H9 (cell line): Measurements from ENCODE around the gene NUDT15. TPM values are rescaled to one million over a fixed set of nuclear protein-coding genes. Genes with fewer than 3 reads are reported as not detected.

Experiments used
- DNase-seq: peaks from one replicate; pipeline ENCODE4 v3.0.0-alpha.2; 2017
- H2AFZ ChIP-seq: one replicate; pipeline ENCODE4 v1.6.1; 2013; ENCODE audit warnings: mild to moderate bottlenecking, low read length, control low read depth, moderate library complexity
- H2AK5ac ChIP-seq: 2 replicates; pipeline ENCODE4 v1.6.1; 2013; ENCODE audit warnings: low read length, control low read depth, mixed read lengths; ENCODE audit not compliant: insufficient read length
- H2BK120ac ChIP-seq: one replicate; pipeline ENCODE4 v1.6.1; 2013; ENCODE audit warnings: low read depth, mild to moderate bottlenecking, low read length, control low read depth, inconsistent platforms; ENCODE audit not compliant: poor library complexity, severe bottlenecking
- H2BK12ac ChIP-seq: 2 replicates; pipeline ENCODE4 v1.6.1; 2013; ENCODE audit warnings: low read length, control low read depth, mixed read lengths, low read depth; ENCODE audit not compliant: insufficient read length
- H2BK15ac ChIP-seq: 2 replicates; pipeline ENCODE4 v1.6.1; 2013; ENCODE audit warnings: low read depth, low read length, control low read depth
- H2BK20ac ChIP-seq: one replicate; pipeline ENCODE4 v1.6.1; 2013; ENCODE audit warnings: low read depth, mild to moderate bottlenecking, low read length, control low read depth, inconsistent platforms; ENCODE audit not compliant: poor library complexity, severe bottlenecking
- H2BK5ac ChIP-seq: 2 replicates; pipeline ENCODE4 v1.6.1; 2013; ENCODE audit warnings: low read length, control low read depth, mixed read lengths; ENCODE audit not compliant: insufficient read length
- H3K14ac ChIP-seq: 2 replicates; pipeline ENCODE4 v1.6.1; 2013; ENCODE audit warnings: low read length, control low read depth; ENCODE audit not compliant: insufficient read depth
- H3K18ac ChIP-seq: 2 replicates; pipeline ENCODE4 v1.6.1; 2013; ENCODE audit warnings: low read depth, mild to moderate bottlenecking, mixed read lengths, low read length, control low read depth; ENCODE audit not compliant: insufficient read length
- H3K23ac ChIP-seq: 2 replicates; pipeline ENCODE4 v1.6.1; 2013; ENCODE audit warnings: low read length, control low read depth, mixed read lengths, low read depth; ENCODE audit not compliant: insufficient read length
- H3K23me2 ChIP-seq: 2 replicates; pipeline ENCODE4 v1.6.1; 2013; ENCODE audit warnings: low read depth, mild to moderate bottlenecking, mixed read lengths, low read length, control low read depth; ENCODE audit not compliant: insufficient read length, poor library complexity, severe bottlenecking
- H3K27ac ChIP-seq: 2 replicates; pipeline ENCODE4 v1.5.1; 2013; ENCODE audit warnings: low read length, control low read depth, mixed read lengths, low read depth; ENCODE audit not compliant: insufficient read length
- H3K27me3 ChIP-seq: 2 replicates; pipeline ENCODE4 v1.6.1; 2013; ENCODE audit warnings: low read length, control low read depth, inconsistent platforms; ENCODE audit not compliant: insufficient read depth
- H3K4ac ChIP-seq: 2 replicates; pipeline ENCODE4 v1.6.1; 2013; ENCODE audit warnings: low read depth, mild to moderate bottlenecking, control low read depth, inconsistent platforms, low read length, moderate library complexity
- H3K4me1 ChIP-seq: 2 replicates; pipeline ENCODE4 v1.6.1; 2013; ENCODE audit warnings: low read length, control low read depth, inconsistent platforms; ENCODE audit not compliant: insufficient read depth
- H3K4me2 ChIP-seq: 2 replicates; pipeline ENCODE4 v1.6.1; 2013; ENCODE audit warnings: low read length, control low read depth, mixed read lengths; ENCODE audit not compliant: insufficient read length, insufficient read depth
- H3K56ac ChIP-seq: 2 replicates; pipeline ENCODE4 v1.6.1; 2013; ENCODE audit warnings: low read depth, mild to moderate bottlenecking, mixed read lengths, low read length, control low read depth; ENCODE audit not compliant: insufficient read length
- H3K79me1 ChIP-seq: 2 replicates; pipeline ENCODE4 v1.6.1; 2013; ENCODE audit warnings: low read depth, mild to moderate bottlenecking, moderate library complexity, low read length, control low read depth, inconsistent platforms; ENCODE audit not compliant: insufficient read depth, poor library complexity, severe bottlenecking
- H3K79me2 ChIP-seq: 2 replicates; pipeline ENCODE4 v1.6.1; 2013; ENCODE audit warnings: low read length, control low read depth, inconsistent platforms; ENCODE audit not compliant: insufficient read depth
- H3K9ac ChIP-seq: 2 replicates; pipeline ENCODE4 v1.6.1; 2013; ENCODE audit warnings: low read length, control low read depth, mixed read lengths; ENCODE audit not compliant: insufficient read length; ENCODE audit errors: extremely low read depth
- H3K9me3 ChIP-seq: one replicate; pipeline ENCODE4 v1.6.1; 2013; ENCODE audit warnings: low read depth, low read length, inconsistent platforms; ENCODE audit not compliant: control insufficient read depth
- H3T11ph ChIP-seq: one replicate; pipeline ENCODE4 v1.6.1; 2013; ENCODE audit warnings: mild to moderate bottlenecking, low read length, control low read depth, inconsistent platforms
- H4K20me1 ChIP-seq: one replicate; pipeline ENCODE4 v1.6.1; 2013; ENCODE audit not compliant: control insufficient read depth, insufficient read length, insufficient read depth
- H4K5ac ChIP-seq: 2 replicates; pipeline ENCODE4 v1.6.1; 2013; ENCODE audit warnings: low read depth, mild to moderate bottlenecking, mixed read lengths, low read length, control low read depth; ENCODE audit not compliant: insufficient read length
- H4K8ac ChIP-seq: replicated peaks from 2 replicates; pipeline ENCODE4 v1.6.1; 2013; ENCODE audit warnings: low read length, control low read depth, mixed read lengths, low read depth; ENCODE audit not compliant: insufficient read length
- H4K91ac ChIP-seq: 2 replicates; pipeline ENCODE4 v1.6.1; 2013; ENCODE audit warnings: low read depth, mild to moderate bottlenecking, moderate library complexity, mixed read lengths, low read length, control low read depth; ENCODE audit not compliant: insufficient read length
- H3K27ac Mint-ChIP-seq, 3 experiments: 2 replicates in 2 of 3; 3 replicates in 1 of 3; pipeline ENCODE4 v1.8.0; 2020 to 2021; ENCODE audit warnings: mixed read lengths in 3 of 3, mild to moderate bottlenecking in 1 of 3, moderate library complexity in 1 of 3
- H3K27me3 Mint-ChIP-seq: 2 replicates; pipeline ENCODE4 v1.8.0; 2021; ENCODE audit warnings: low read depth, mild to moderate bottlenecking, moderate library complexity, mixed read lengths
- H3K36me3 Mint-ChIP-seq, 3 experiments: 2 replicates in 2 of 3; 3 replicates in 1 of 3; pipeline ENCODE4 v1.8.0; 2020 to 2021; ENCODE audit warnings: low read depth in 3 of 3, mixed read lengths in 3 of 3; ENCODE audit not compliant: insufficient read depth in 1 of 3
- H3K4me1 Mint-ChIP-seq, 2 experiments: 2 replicates each; pipeline ENCODE4 v1.8.0; 2020; ENCODE audit warnings: mixed read lengths in 2 of 2
- H3K4me3 Mint-ChIP-seq, 2 experiments: 2 replicates in 1 of 2; 3 replicates in 1 of 2; pipeline ENCODE4 v1.8.0; 2020 to 2021; ENCODE audit warnings: mild to moderate bottlenecking in 2 of 2, mixed read lengths in 2 of 2, moderate library complexity in 1 of 2
- H3K9me3 Mint-ChIP-seq, 2 experiments: 2 replicates in 1 of 2; 3 replicates in 1 of 2; pipeline ENCODE4 v1.8.0; 2020; ENCODE audit warnings: mild to moderate bottlenecking in 2 of 2, mixed read lengths in 2 of 2, moderate library complexity in 1 of 2
- CTCF ChIP-seq: fragments of 200-600 bp; sonication (generic); conservative IDR thresholded peaks from 3 replicates; pipeline ENCODE4 v1.8.0; 2021; ENCODE audit warnings: antibody characterized with exemption, mild to moderate bottlenecking
- WGBS: extraction: QIAGEN DNeasy Blood & Tissue Kit; methylation state at CpG from one replicate; pipeline ENCODE4 v1.1.7; 2013; ENCODE audit warnings: missing lambda C conversion rate, low lambda C conversion rate, mixed read lengths; ENCODE audit not compliant: insufficient read length; ENCODE audit errors: extremely low coverage; 5-methylcytosine and 5-hydroxymethylcytosine counted together
- total RNA-seq: library from RNA; stranded (reverse); gene quantifications from 2 replicates; pipeline ENCODE4 v1.2.1, GENCODE V29; 2021

NUDT15 gene
- total RNA-seq, 1 experiment from 2014 or later: 50.5 TPM

DNA sequence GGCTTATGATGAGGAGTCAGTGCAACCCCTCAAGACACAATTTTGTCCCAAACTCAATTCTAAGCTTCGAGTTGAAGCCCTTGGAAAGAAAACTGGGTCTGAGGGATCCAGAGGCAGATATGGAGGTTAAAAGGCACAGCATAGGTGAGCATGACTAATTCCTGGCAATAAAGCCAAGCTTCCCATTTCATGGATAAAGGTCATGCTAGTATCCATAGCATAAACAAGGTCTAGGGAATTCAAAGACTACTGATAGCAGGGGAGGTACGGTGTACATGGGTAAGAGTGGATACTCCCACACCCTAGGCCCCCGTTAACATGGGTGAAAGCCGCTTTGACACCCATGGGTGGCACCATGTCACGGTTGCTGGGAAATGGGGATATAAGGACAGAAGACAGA lies 33.4 kb downstream of the NUDT15 start:
- no CpG with 5 or more reads among the region's 5 CpGs for WGBS
- H3K18ac ChIP-seq: no peak overlapping the region
- H2AK5ac ChIP-seq: no peak overlapping the region
- H3K4me1 ChIP-seq: no peaks in the 10 kb centered on the region
- TF ChIP-seq CTCF: no peak
- no peak overlapping the region for H2BK120ac ChIP-seq
- H2BK12ac ChIP-seq: no peak overlapping the region
- no peaks in the 10 kb centered on the region for H3K23me2 ChIP-seq
- H3K79me2 ChIP-seq: no peaks in the 10 kb centered on the region
- H3K9ac ChIP-seq: no peak overlapping the region
- H3K9me3 ChIP-seq: peaks cover 79% of the 10 kb centered on the region
- Mint-ChIP-seq H3K4me1 (no peaks in the 10 kb centered on the region), H3K27ac (no peak overlapping the region), H3K9me3 (peaks cover 63 to 71% of the 10 kb centered on the region in 2 experiments), H3K36me3 (peaks cover 94 to 100% (median 100%) of the 10 kb centered on the region in 3 experiments), H3K27me3 (no peaks in the 10 kb centered on the region), H3K4me3 (no peak overlapping the region)
- no peak overlapping the region for H2BK15ac ChIP-seq
- no peak overlapping the region for H4K91ac ChIP-seq
- H3K4ac ChIP-seq: no peak overlapping the region
- no peak overlapping the region for H4K8ac ChIP-seq
- H3K27ac ChIP-seq: no peak overlapping the region
- H3K14ac ChIP-seq: no peak overlapping the region
- H3K79me1 ChIP-seq: no peaks in the 10 kb centered on the region
- no peaks in the 10 kb centered on the region for H3K27me3 ChIP-seq
- no peak overlapping the region for H2BK20ac ChIP-seq
- H3T11ph ChIP-seq: no peak overlapping the region
- no peak for DNase-seq
- no peak overlapping the region for H3K56ac ChIP-seq
- no peak overlapping the region for H3K23ac ChIP-seq
- no peak overlapping the region for H2AFZ ChIP-seq
- no peak overlapping the region for H3K4me2 ChIP-seq
- H4K20me1 ChIP-seq: no peaks in the 10 kb centered on the region
- H4K5ac ChIP-seq: no peak overlapping the region
- H2BK5ac ChIP-seq: no peak overlapping the region
